Measurements from ENCODE around the gene PLA2G1B. TPM values are rescaled to one million over a fixed set of nuclear protein-coding genes. Genes with fewer than 3 reads are reported as not detected.
"Not testable (repeated sequence)": the region's sequence is repeated elsewhere in the genome, so short reads cannot be mapped to it uniquely, and the experiment has no call there.

Gene PLA2G1B
- total RNA-seq, 1 donor from 2014 or later, result not detected

DNA sequence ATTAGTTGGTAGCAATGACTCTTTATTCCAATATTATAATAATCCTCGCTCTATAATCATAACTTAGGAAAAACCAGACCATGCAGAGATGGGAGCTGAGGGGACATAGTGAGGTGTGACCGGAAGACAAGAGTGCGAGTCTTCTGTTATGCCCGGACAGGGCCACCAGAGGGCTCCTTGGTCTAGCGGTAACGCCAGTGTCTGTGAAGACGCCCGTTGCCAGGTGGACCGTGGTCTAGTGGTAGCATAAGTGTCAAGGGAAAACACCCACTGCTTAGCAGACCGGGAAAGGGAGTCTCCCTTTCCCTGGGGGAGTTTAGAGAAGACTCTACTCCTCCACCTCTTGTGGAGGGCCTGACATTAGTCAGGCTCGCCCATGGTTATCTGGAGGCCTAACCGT lies 7.9 kb upstream of the PLA2G1B start:
- DNase-seq (ENCODE audit: missing footprints), result not testable (repeated sequence)

DNA sequence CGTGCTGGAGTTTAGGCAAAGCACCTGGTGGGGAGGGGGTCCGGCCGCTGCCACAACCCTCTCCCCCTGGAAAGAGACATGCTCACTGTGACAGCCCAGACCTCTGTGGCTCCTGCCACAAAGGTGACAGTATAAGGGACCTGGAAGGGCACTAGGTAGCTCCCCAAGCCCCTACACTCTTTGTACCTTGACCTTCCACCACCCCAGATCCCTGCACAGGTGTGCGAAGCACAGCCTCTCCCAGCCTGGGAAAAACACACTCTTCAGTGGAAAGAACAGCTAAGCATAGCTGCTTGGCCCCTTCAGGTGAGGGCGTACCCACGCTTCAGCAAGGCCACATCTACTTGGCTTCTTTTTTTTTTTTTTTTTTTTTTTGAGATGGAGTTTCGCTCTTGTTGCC lies 4.9 kb upstream of the PLA2G1B start:
- no peak for DNase-seq (ENCODE audit: missing footprints)
- peak; percentile 5 for ATAC-seq

More for the DNA sequence above, 7.9 kb upstream of the PLA2G1B start:
- intact Hi-C loops (cut with DNase I); ATAC-seq: not testable (repeated sequence)

DNA sequence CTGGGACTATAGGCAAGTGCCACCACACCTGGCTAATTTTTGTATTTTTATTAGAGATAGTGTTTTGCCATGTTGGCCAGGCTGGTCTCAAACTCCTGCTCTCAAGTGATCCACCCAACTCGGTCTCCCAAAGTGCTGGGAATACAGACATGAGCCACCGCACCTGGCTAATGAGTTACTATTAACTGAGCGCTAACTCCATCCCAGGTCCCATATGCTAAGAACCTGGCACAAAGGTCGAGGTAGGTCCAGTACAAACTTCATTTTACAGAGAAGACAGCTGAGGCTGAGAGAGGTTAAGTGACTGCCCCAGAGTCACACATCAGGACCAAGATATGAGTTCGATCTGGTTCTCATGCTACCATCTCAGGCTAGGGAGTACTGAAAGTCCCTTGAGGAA lies 4.5 kb upstream of the PLA2G1B start:
- intact Hi-C loops (cut with DNase I), result no loop called here
- no peak for DNase-seq (ENCODE audit: missing footprints)
- no peak for ATAC-seq

More for the DNA sequence above, 4.9 kb upstream of the PLA2G1B start:
- intact Hi-C loops (cut with DNase I), result no loop called here

DNA sequence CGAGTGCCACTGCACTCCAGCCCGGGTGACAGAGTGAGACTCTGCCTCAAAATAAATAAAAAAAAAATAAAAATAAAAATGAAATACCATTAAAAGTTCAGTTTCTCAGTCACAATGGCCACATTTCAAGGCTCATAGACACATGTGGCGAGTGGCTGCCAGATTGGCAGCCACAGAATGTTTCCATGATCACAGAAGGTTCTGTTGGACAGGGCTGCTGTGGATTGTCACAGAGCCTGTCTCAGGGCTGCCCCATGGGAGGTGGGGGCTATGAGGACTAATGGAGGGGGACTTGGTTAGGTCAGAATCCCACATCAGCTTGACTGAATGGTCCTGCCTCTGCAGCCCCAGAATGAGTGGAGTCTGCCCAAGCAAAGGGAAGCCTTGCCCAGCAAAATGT lies 3.8 kb upstream of the PLA2G1B start:
- ATAC-seq (no peak), DNase-seq (ENCODE audit: missing footprints) (no peak)
- intact Hi-C loops (cut with DNase I), result no loop called here

DNA sequence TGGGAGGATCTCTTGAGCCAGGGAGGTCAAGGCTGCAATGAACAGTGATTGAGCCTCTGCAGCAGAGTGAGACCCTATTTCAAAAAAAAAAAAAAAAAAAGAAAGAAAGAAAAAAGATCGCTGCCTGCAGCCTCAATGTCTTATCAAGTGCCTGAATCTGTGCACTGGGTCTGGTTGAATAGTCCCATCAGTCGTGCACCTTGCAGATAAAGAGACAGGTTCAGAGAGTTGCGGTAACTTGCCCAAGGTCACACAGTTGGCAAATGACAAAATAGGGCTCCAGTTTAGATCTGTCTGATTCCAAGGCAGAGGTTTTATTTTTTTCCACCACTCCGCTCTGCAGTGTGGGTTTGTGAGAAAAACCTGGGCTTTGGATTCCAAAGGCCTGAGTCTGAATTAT lies 649 bp upstream of the PLA2G1B start:
- DNase-seq (ENCODE audit: missing footprints) (no peak), ATAC-seq (no peak)
- intact Hi-C loops (cut with DNase I), result no loop called here

DNA sequence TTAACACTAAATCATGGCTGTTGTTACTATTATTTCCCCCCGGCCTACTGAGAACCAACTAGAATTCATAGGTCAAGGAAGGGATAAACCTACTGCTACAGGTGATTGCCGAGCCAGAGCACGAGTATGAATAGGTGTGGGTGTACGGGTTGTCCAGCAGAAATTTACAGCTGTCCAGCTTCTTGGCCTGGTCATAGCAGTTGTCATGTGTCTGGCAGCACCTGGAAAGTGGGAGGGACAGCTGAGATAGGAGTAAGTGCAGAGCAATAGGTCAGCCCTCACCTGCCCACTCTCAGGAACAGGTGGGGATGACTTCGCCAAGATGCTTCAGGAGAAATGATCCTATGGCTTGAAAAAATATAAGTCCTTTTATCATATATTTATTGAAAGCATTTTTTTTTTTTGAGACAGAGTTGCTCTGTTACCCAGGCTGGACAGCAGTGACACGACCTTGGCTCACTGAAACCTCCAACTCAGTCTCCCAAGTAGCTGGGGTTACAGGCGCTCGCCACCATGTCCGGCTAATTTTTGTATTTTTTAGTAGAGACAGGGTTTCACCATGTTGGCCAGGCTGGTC lies 2.6 kb downstream of the PLA2G1B start:
- intact Hi-C loops (cut with DNase I), result no loop called here
- DNase-seq (ENCODE audit: missing footprints) (no peak), ATAC-seq (no peak)

DNA sequence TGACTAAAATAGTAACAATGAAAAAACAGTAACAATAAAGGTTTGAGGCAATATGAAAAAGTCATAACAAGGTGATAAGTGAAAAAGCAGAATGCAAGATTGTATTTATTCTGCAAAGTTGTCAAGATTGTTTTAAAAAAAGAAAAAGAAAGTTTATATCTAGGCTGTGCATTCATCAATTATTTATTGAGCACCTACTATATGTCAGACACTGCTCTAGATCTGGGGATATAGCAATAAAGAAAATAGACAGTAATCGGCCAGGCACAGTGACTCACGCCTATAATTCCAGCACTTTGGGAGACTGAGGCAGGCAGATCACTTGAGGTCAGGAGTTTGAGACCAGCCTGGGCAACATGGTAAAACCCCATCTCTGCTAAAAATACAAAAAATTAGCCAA lies 3.8 kb downstream of the PLA2G1B start:
- intact Hi-C loops (cut with DNase I), result no loop called here
- ATAC-seq (no peak), DNase-seq (ENCODE audit: missing footprints) (no peak)

DNA sequence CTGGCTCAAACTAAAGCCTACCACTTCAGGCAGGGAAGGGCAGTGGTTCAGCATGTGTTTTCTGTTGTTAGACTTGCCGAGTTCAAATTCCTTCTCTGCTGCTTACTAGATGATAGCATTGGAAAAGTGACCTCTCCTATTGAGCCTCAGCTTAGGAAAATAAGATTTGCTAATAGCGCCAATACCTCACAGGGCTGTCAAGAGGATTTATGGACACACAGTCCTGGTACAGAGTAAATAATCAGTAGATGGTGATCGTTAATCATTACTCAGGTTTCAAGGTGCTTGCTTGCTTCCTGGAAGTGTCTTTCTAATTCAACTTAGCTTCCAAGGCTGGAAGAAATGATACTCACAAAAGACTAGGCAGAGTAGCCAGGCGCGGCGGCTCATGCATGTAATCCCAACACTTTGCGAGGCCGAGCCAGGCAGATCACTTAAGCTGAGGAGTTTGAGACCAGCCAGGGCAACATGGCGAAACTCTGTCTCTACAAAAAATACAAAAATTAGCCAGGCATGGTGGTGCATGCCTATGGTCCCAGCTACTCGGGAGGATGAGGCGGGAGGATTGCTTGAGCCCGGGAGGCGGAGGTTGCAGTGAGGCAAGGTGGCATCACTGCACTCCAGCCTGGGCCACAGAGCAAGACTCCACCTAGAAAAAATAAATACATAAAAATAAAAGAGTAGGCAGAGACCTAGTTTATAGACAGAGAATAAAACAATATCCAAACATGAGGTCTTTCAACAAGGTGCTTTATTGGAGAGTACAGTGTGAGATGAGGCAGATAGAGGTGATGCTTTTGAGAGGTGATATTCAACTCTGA lies 6.0 kb downstream of the PLA2G1B start:
- DNase-seq (ENCODE audit: missing footprints) (no peak), ATAC-seq (no peak)
- intact Hi-C loops (cut with DNase I), result no loop called here

DNA sequence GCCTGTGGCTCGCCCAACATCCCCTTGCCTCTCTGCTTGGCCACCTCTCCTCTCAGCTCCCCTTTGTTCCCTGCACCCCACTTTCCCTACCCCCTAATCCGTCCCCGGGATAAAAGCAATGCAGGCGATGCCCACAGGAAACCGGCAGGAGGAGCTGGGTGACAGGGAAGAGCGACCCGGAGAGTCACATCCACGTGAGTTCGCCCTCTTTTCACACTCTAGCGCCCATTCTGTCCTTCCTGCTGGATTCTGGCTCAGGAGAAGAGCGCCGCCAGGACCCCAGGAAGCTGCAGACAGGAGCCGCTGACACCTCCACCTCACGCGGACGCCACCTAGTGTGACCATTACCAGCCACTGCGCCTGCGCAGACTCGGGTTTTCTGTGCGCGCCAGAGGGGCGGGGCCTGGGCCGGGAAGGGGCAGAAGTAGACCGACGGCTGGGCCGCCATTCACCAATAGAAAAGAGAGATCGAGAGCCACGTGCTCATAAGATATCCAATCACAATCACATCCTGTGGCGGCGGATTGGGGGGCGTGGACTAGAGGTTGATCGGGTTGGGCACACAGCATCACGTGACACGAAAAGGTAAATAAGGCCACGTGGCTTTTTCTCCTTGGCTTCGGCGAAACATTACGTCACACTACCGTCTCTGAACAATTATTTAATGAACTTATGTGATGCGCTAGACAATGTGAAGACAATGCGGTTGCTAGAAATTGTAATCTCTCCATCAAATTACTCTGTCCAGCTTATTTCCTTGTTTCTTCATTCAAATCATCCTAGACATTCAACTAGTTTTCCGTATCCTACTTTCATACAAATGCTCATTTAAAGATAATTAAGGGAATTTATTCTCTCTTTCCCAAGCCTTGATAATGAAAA lies 10.1 kb downstream of the PLA2G1B start:
- ATAC-seq (peak; percentile 100), DNase-seq (ENCODE audit: missing footprints) (peak; percentile 100)
- intact Hi-C loops (cut with DNase I), result no loop called here

DNA sequence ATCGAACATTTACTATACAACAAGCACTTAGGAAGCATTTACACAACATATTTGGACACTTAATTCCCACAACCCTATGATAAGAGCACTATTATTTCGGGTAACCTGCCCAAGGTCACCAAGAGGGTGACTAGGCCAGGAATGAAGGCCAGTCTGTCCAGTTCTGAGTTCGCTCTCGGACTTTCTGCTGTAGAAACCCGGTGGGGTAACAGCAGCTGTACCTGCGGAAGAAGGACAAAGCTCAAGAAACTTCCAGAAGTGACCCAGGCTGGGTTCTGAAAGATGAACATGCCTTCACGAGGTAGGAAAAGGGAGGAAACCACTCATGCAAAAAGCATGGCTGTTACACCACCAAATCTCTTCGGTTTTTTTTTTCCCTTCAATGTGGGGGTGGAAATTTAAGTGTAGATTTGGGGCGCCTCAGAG lies 10.8 kb downstream of the PLA2G1B start:
- DNase-seq (ENCODE audit: missing footprints) (no peak), ATAC-seq (no peak)
- intact Hi-C loops (cut with DNase I), result no loop called here

DNA sequence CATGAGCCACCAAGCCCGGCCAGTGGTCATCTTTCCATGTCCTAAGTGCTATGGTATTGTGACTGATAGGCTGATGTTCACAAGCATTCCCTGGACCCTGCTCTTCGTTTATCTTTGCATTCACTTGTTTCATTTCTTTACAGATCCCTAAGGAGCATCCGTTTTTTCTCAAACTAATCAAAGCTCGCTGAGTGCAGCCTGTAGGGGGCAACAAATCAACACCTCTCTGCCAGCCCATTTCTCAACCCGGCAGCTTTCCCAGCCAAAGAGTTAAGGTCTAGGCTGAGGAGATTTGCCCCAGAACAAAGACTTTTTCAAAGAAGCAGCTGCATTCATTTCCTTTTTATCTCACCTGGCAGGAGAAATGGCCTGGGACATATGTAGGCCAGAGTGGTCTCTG lies 13.4 kb downstream of the PLA2G1B start:
- ATAC-seq, result no peak
- intact Hi-C loops (cut with DNase I), result no loop called here
- DNase-seq (ENCODE audit: missing footprints), result no peak

DNA sequence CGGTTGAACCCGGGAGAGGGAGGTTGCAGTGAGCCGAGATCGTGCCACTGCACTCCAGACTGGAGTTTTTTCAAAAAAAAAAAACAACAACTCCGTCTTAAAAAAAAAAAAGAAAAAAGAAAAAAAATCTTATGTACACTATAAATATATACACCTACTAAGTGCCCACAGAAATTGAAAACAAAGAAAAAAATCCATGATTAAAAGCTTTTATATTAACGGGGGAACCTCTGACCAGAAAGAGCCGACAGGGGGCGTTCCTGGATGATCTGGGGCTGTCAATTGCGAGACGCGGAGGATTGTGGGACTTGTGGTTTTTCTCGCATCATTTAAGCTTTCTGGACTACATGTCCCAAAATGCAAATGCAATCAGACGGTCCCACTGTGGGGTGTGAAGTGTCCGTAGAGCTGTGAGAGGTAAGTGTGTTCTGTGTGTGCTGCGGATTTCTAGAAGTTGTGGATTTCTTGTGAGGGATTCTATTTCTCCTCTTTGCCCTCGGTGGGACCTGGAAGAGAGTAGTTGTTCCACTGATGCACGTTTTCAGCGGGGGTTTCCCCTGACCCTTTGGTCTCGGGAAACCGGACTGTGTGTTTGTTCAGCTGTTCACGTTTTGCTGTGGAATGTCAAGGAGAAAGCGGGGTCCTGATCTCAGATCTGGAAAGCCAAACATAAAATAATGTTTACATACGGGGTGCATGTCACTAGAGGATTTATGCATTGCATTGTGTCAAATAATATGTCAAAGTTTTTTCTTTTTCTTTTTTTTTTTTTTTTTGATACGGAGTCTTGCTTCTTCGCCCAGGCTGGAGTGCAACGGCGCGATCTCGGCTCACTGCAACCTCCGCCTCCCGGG lies 25.4 kb downstream of the PLA2G1B start, which contains the start of gene SIRT4:
Gene SIRT4, plus strand, starts transcription at position 360 of the 854 bp plus-strand sequence. CDS start 1,241 bp downstream, outside the sequence.
- DNase-seq (ENCODE audit: missing footprints), result peak; percentile 92
- ATAC-seq, result peak; percentile 97
- intact Hi-C loops (cut with DNase I), result no loop called here

DNA sequence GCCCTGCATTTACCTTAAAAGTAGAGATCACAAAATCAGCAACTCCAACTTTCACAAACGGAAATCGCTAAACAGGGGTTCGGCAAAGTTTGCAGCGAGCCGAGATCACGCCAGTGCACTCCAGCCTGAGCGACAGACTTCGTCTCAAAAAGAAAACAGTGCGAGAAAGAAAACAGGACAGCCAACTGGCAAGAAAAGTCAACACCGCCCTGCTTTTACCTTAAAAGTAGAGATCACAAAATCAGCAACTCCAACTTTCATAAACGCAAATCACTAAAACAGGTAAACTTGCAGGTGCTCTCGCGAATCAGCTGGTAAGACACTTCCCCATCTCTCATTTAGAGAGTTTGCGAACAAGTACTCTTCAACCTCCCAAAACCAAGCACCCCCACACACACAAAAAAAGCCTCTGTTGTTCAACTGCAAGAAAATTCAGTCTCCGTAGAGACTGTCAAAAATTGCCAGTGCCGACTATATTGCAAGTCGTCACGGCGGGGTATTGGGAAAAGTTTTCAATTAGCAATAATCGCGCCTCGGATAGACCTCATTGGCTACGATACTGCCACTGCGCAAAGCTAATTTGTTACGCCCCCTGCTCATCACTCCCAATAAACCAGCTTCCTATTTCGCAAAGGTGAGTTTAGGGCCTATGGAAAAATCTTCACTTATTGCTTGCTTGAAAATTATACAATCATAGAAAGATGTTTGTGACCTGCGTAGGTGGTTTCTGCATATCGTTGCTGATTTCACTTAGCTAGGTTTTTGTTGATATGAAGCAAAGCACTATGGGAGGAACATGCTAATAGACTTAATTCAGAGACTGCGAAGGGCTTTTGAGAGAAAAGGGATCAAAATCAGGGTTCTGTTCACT lies 34.7 kb downstream of the PLA2G1B start, which contains the start of gene RNU4-1:
Gene RNU4-1, minus strand, starts transcription at position 577 of the 871 bp plus-strand sequence.
- DNase-seq (ENCODE audit: missing footprints), result no peak
- peak; percentile 62 for ATAC-seq
- intact Hi-C loops (cut with DNase I), result no loop called here

DNA sequence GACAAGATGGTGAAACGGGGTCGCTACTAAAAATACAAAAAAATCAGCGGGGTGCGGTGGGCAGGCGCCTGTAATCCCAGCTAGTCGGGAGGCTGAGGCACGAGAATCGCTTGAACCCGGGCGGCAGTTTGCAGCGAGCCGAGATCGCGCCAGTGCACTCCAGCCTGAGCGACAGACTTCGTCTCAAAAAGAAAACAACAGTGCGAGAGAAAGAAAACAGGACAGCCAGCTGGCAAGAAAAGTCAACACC lies 35.2 kb downstream of the PLA2G1B start:
- ATAC-seq (no peak), DNase-seq (ENCODE audit: missing footprints) (no peak)
- intact Hi-C loops (cut with DNase I), result no loop called here

DNA sequence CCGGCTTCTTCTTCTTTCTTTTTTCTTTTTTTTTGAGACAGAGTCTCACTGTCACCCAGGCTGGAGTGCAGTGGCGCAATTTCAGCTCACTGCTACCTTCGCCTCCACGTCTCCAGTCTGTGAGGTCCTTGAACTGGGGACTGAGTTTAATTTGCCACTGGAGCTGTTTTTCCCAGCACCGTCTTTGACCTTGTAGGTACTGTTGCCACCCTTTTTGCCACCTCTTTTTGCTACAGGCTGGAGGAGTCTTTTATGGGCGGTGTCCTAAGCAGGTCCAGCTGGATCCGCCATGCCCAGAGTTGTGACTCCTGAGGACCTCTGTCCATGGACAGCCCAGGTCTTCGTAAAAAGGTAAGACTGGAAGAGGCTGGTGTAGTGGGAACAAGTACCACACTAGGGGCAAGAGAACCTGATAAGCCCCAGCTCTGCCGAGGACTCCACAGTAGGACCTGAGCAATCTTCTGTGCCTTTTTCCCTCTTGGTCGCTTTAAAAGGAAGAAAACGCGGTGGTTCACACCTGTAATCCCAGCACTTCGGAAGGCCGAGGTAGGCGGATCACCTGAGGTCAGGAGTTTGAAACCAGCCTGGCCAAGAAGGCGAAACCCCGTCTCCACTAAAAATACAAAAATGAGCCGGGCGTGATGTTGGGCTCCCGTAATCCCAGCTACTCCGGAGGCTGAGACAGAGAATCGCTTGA lies 36.8 kb downstream of the PLA2G1B start:
- DNase-seq (ENCODE audit: missing footprints), result no peak
- intact Hi-C loops (cut with DNase I), result no loop called here
- ATAC-seq, result no peak

DNA sequence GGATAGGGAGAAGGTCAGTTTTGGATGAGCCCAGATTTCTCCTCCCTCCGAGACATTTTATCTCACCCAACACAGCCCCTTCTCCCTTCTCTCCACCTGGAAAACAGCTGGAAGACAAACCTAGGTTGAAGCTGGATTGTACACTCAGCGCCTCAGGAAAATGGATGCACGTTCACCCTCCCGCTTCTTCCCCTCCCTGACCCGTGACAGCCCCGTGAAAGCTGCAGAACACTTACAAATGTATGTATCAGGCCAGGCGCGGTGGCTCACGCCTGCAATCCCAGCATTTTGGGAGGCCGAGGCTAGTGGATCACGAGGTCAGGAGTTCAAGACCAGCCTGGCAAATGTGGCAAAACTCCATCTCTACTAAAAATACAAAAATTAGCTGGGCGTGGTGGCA lies 40.1 kb downstream of the PLA2G1B start:
- no peak for DNase-seq (ENCODE audit: missing footprints)
- intact Hi-C loops (cut with DNase I), result no loop called here

DNA sequence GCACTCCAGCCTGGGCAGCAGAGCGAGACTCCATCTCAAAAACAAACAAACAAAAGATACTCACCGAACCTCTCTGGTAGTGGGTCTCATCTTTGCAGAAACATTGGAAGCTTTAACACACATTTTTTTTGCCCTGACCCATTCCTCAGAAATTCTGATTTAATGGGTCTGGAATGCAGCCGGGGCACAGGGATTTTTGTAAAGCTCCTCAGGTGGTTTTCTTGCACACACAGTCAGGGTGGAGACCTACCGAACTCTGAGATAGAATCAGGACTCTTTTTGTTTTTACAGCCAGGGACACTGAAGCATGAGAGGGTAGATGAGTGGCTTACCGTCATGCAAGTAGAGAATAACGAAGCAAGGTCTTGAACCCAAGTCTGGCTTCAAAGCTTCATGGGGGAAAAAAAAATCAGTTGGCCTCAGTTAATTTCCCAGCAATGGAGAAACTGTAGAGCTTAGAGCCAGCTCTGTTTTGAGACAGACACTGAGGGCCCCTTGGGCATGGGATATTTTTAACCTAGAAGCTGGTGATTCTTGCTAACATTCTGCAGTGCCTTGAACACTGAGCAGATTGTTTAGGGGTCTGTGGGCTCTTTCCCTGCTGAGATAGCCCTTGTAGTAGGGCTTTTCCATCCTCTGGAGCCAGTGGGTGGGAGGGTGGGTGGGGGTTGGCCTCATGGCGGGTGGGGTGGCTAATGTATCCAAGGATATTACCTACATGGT lies 40.6 kb downstream of the PLA2G1B start:
- no peak for DNase-seq (ENCODE audit: missing footprints)
- intact Hi-C loops (cut with DNase I), result no loop called here
- ATAC-seq, result no peak

More for the DNA sequence above, 40.1 kb downstream of the PLA2G1B start:
- ATAC-seq, result no peak

Measured in Right ventricle myocardium inferior (tissue), 1 donor.